ENCODE results near the gene CLHC1.
"Not testable (repeated sequence)": the region's sequence is repeated elsewhere in the genome, so short reads cannot be mapped to it uniquely, and the experiment has no call there.

Gene CLHC1

DNA sequence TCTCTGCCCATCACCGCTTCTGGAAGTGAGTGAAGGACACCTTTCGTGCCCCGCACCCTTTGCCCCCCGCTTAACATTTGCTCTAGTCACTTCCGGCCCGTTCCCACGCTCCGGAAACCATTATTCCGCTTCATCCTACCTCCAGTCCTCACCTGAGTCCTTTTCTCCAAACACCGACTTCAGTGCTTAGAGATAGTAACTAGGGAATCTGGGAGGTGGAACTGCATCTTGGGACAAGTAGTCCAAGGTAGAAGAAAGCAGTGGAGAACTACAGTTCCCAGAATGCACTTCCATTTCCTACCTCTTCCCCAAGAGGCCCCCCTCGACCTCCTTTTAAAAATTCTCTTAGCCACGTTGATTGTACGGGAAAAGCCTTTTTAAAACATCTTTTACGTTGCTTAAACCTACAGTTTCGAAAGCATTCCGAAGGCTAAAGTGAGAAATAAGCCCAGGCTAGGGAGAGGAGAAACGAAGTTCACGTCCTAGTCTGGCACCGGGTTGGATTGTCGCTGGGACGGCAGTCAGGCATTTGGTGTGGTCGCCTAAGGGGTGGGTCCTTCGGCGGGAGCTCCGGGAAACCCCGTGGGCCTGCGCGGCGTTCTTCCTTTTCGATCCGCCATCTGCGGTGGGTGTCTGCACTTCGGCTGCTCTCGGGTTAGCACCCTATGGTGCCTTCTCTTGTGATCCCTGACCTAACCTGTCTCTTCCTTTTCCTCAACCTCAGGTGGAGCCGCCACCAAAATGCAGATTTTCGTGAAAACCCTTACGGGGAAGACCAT is at the start of gene CLHC1, which contains the start of gene RPS27A:
CLHC1 (minus strand) TSS at position 210 of the 779 bp plus-strand sequence. CDS start 9,882 bp downstream, outside the sequence.
RPS27A (plus strand) TSS at position 605 of the 779 bp plus-strand sequence; CDS start at position 742, 137 bp downstream.
- Histone ChIP-seq H3K36me3 (ENCODE audit: insufficient read depth, low read length) (peaks cover 25% of the 10 kb centered on the region), H3K4me1 (ENCODE audit: insufficient read depth, low read length) (no peaks in the 10 kb centered on the region), H3K9ac (ENCODE audit: low read depth, low read length) (peak within 1 kb of the TSS; percentile 95), H3K9me3 (ENCODE audit: control insufficient read depth, insufficient read depth, low read length) (no peaks in the 10 kb centered on the region)

DNA sequence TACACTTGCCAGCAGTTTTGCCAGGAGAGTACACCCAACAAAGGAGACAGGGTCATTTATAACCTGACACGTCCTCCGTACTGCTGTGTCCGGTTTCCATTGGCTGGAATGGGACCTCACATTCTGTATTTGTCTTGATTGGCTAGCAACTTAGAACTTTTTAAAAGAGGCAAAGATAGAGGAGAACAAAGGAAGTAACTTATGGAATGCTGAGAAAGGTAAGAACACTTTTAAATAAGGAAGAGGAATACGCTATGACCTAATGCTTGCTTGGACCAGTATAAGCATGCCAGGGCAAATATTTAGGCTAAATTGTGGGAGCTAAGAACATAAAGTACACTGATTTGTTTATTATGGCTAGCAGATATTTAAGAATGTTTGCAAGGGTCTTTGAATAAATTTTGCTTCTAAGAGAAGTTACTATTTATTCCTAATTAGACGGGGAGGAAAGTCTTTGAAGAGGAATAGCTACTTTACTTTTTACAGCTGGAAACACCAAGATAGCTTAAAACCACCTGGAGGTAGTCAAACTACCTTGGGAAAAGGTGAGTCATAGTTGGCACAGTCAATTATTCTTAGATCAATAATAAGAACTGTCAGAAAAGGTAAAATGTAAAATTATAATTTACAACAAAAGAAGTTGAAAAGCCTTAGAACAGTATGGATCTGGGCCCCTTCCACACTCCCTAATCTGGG is 48.9 kb upstream of the CLHC1 start:
- not testable (repeated sequence) for H3K36me3 ChIP-seq (ENCODE audit: insufficient read depth, low read length); H3K4me1 ChIP-seq (ENCODE audit: insufficient read depth, low read length); H3K9me3 ChIP-seq (ENCODE audit: control insufficient read depth, insufficient read depth, low read length)
- H3K9ac ChIP-seq (ENCODE audit: low read depth, low read length), result peak overlapping the region; percentile 78

DNA sequence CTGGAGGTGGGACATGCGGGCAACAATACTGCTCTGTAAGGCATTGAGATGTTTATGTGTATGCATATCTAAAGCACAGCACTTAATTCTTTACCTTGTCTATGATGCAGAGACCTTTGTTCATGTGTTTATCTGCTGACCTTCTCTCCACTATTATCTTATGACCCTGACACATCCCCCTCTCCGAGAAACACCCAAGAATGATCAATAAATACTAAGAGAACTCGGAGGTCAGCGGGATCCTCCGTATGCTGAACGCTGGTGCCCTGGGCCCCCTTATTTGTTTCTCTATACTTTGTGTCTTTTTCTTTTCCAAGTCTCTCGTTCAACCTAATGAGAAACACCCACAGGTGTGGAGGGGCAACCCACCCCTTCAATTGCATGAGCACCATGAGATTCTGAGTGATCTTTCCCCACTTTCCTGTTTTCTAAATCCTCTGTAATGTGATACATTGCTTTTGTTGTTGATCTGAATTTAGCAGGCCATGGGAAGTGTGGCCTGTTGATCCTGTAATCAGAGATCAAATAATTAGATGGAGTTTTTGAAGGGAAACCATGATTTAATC is 47.8 kb upstream of the CLHC1 start:
- not testable (repeated sequence) for H3K9me3 ChIP-seq (ENCODE audit: control insufficient read depth, insufficient read depth, low read length); H3K36me3 ChIP-seq (ENCODE audit: insufficient read depth, low read length); H3K4me1 ChIP-seq (ENCODE audit: insufficient read depth, low read length)
- peak overlapping the region; percentile 42 for H3K9ac ChIP-seq (ENCODE audit: low read depth, low read length)

DNA sequence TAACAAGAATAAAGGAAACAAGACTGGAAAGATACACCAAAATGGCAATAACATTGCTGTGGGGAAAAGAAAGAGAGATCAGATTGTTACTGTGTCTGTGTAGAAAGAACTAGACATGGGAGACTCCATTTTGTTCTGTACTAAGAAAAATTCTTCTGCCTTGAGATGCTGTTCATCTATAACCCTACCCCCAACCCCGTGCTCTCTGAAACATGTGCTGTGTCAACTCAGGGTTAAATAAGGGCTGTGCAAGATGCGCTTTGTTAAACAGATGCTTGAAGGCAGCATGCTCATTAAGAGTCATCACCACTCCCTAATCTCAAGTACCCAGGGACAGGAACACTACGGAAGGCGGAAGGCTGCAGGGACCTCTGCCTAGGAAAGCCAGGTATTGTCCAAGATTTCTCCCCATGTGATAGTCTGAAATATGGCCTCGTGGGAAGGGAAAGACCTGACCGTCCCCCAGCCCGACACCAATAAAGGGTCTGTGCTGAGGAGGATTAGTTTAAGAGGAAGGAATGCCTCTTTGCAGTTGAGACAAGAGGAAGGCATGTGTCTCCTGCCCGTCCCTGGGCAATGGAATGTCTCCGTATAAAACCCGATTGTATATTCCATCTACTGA is 47.2 kb upstream of the CLHC1 start:
- H3K36me3 ChIP-seq (ENCODE audit: insufficient read depth, low read length); H3K4me1 ChIP-seq (ENCODE audit: insufficient read depth, low read length); H3K9me3 ChIP-seq (ENCODE audit: control insufficient read depth, insufficient read depth, low read length): not testable (repeated sequence)
- H3K9ac ChIP-seq (ENCODE audit: low read depth, low read length), result peak overlapping the region; percentile 42

DNA sequence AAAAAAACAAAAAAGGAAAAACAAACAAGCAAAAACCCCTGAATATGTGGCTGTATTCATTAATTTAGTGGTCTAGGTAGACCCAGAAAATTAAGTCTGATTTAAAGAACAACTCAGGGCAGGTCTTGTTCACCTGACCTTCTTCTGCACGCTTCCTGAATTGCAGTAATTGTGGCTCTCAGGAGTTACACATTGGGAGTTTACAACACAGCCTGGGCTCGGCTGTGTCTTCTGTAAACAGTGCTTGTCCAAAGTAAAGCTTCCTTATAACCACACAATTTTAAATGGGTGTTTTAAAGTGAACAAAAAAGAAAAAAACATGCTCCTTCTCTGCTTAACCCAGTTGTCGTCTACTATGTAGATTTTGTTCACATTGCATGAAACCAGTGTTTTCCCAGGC is 45.2 kb upstream of the CLHC1 start:
- H3K9ac ChIP-seq (ENCODE audit: low read depth, low read length), result no peak overlapping the region
- H3K4me1 ChIP-seq (ENCODE audit: insufficient read depth, low read length), result peaks cover 9% of the 10 kb centered on the region
- no peaks in the 10 kb centered on the region; the same call in 1 of the 2 replicates for H3K36me3 ChIP-seq (ENCODE audit: insufficient read depth, low read length)
- H3K9me3 ChIP-seq (ENCODE audit: control insufficient read depth, insufficient read depth, low read length), result no peaks in the 10 kb centered on the region

DNA sequence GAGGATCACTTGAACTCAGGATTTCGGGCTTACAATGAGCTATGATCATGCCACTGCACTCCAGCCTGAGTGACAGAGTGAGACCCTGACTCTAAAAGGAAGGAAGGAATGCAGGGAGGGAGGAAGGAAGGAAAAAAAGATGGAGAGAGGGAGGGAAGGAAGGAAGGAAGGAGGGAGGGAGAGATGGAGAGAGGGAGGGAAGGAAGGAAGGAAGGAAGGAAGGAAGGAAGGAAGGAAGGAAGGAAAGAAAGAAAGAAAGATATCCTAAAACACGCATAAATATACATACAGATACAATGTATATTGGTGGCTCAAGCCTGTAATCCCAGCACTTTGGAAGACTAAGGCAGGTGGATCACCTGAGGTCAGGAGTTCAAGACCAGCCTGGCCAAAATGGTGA is 42.3 kb upstream of the CLHC1 start:
- not testable (repeated sequence) for H3K4me1 ChIP-seq (ENCODE audit: insufficient read depth, low read length); H3K36me3 ChIP-seq (ENCODE audit: insufficient read depth, low read length); H3K9ac ChIP-seq (ENCODE audit: low read depth, low read length); H3K9me3 ChIP-seq (ENCODE audit: control insufficient read depth, insufficient read depth, low read length)

DNA sequence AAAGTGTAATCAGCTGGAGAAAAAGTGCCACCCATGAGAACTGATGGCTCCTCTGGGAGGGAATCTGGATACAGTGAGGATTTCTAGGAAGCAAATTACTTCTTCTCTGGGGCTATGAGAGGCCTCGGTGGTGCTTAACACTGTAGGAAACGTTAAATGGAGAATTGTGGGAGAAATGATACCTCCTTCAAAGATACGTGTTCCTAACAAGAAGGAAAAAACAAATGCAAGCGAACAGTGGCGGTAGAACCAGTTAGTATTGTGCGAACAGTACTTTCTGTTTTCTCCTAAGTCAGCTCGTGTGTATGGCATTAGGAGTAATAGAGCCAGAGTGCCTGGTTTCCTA is 37.5 kb upstream of the CLHC1 start:
- Histone ChIP-seq H3K9ac (ENCODE audit: low read depth, low read length) (peak overlapping the region; percentile 80), H3K9me3 (ENCODE audit: control insufficient read depth, insufficient read depth, low read length) (no peaks in the 10 kb centered on the region), H3K36me3 (ENCODE audit: insufficient read depth, low read length) (no peaks in the 10 kb centered on the region), H3K4me1 (ENCODE audit: insufficient read depth, low read length) (no peaks in the 10 kb centered on the region)

DNA sequence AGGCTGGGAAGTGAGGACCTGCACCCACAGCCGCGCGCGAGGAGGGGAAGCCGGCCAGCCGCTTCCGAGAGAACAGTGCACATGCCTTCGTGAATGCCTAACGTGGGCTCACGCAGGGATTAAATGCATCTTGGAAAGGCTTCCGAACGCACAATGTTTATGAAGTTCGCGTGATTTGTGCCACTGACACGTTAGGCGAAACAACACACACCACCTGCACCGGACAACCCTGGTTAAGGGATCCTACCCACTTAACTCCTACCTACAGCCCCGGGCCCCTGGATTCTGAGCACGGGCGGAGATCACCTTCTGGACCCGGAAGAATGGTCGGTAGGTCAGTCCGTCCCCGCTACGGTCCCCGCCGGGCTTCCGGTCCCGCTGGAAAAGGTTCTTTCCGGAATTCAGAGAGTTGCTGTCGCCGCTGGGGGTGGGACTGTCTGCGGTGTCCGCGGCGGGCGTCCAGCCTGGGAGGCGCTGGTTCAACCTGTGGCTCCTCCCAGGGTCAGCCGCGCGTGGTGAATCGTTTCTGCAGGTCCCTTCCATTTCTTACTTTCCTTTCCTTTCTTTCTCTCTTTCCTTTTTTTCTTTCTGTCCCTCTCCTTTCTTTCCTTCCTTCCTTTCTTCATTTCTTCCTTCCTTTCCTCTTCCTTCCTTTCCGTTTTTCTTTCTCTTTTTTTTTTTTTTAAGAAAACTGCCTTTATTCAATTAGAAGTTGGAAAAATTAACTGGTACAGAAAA is 37.0 kb upstream of the CLHC1 start, which contains the start of gene MTIF2:
MTIF2 (minus strand) TSS at position 325 of the 738 bp plus-strand sequence. CDS start 5,373 bp downstream, outside the sequence.
- H3K36me3 ChIP-seq (ENCODE audit: insufficient read depth, low read length), result peaks cover 3% of the 10 kb centered on the region
- no peaks in the 10 kb centered on the region for H3K9me3 ChIP-seq (ENCODE audit: control insufficient read depth, insufficient read depth, low read length)
- no peaks in the 10 kb centered on the region for H3K4me1 ChIP-seq (ENCODE audit: insufficient read depth, low read length)
- H3K9ac ChIP-seq (ENCODE audit: low read depth, low read length), result peak within 1 kb of the TSS; percentile 80

DNA sequence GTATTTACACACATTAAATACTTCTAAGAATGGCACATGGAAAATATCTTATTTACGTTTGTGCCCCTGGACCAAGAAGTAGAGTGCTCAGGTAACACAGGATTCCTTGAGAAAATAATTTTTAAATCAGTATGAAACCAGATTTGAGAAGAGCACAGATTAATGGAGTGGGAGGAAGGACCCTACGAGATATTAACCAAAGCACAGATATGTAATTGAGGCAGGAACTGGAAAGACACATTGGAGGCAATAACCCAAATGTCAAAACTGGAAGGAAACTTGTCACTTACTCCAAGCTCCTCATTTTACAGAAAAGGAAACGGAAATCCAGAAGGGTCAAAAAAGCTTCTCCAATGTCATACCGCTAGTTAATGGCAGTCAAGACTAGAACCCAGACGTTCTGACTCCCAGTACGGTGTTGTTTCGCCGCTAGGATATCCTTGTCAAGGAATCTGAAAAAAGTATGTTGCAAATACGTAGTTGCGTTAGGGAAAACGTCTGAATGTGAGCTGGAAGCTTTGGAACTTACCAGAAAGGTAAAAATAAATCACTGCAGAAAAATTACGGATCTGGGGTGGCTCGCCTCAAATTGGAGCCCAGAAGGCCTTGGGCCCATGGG is 36.3 kb upstream of the CLHC1 start:
- Histone ChIP-seq H3K9me3 (ENCODE audit: control insufficient read depth, insufficient read depth, low read length) (no peaks in the 10 kb centered on the region), H3K9ac (ENCODE audit: low read depth, low read length) (peak overlapping the region; percentile 80), H3K4me1 (ENCODE audit: insufficient read depth, low read length) (no peaks in the 10 kb centered on the region), H3K36me3 (ENCODE audit: insufficient read depth, low read length) (peaks cover 5% of the 10 kb centered on the region)

DNA sequence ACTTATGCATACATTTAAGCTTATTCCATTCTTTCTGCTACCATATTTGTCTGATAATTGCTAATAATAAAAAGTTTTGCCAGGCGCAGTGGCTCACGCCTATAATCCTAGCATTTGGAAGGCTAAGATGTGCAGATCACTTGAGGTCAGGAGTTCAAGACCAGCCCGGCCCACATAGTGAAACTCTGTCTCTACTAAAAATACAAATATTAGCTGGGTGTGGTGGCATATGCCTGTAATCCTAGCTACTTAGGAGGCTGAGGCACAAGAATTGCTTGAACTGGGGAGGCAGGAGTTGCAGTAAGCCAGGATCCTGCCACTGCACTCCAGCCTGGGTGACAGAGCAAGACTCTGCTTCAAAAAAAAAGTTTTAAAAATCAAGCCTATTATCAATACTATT is 27.5 kb upstream of the CLHC1 start:
- H3K36me3 ChIP-seq (ENCODE audit: insufficient read depth, low read length); H3K4me1 ChIP-seq (ENCODE audit: insufficient read depth, low read length); H3K9ac ChIP-seq (ENCODE audit: low read depth, low read length); H3K9me3 ChIP-seq (ENCODE audit: control insufficient read depth, insufficient read depth, low read length): not testable (repeated sequence)

DNA sequence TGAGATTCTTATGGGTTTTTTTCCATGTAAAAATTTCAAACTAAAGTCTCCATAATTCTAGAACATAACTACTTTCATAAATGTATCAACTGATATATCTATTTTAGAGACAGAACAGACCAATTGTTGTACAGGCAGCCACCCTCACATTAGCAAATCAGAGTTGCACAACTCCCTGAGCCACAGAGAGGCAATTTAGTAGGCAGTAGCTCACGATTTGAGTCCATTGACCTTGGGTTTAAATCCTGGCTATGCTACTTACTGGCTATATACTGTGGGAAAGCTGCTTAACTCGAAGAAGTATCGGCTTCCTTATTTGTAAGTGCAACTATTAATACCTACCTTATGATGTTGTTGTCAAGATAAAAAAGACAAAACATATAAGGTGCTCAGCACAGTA is 20.7 kb upstream of the CLHC1 start:
- H3K9me3 ChIP-seq (ENCODE audit: control insufficient read depth, insufficient read depth, low read length), result no peaks in the 10 kb centered on the region
- H3K36me3 ChIP-seq (ENCODE audit: insufficient read depth, low read length), result peaks cover 8% of the 10 kb centered on the region; the same call in 1 of the 2 replicates
- H3K4me1 ChIP-seq (ENCODE audit: insufficient read depth, low read length), result no peaks in the 10 kb centered on the region
- H3K9ac ChIP-seq (ENCODE audit: low read depth, low read length), result no peak overlapping the region

DNA sequence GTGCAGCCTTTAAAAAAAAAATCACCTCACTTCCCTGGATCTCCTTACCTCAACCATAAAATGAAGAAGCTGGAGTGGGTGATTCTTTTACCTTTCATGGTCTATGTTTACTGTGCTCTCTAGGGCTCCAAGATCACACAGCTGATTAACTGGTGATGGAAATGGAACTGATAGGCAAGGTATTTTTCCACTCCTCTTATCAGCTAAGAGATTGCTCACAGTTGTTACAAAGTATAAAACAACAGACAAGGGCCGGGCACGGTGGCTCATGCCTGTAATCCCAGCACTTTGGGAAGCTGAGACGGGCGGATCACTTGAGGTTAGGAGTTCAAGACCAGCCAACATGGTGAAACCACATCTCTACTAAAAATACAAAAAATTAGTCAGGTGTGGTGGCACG is 14.9 kb upstream of the CLHC1 start:
- peaks cover 18% of the 10 kb centered on the region for H3K36me3 ChIP-seq (ENCODE audit: insufficient read depth, low read length)
- no peak overlapping the region for H3K9ac ChIP-seq (ENCODE audit: low read depth, low read length)
- no peaks in the 10 kb centered on the region for H3K9me3 ChIP-seq (ENCODE audit: control insufficient read depth, insufficient read depth, low read length)
- no peaks in the 10 kb centered on the region for H3K4me1 ChIP-seq (ENCODE audit: insufficient read depth, low read length)

DNA sequence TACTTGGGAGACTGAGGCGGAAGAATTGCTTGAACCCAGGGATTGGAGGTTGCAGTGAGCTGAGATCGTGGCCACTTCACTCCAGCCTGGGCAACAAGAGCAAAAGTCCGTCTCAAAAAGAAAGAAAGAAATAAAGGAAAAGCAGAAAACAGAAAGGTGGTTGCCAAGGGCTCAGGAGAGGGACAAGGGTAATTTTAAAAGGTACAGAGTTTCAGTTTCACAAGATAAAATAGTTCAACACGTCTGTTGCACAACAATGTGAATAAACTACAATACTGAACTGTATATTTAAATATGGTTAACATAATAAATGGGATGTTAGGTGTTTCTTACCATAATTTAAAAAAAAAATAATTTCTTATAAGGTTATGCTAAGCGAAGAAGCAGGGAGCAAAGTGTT is 13.3 kb upstream of the CLHC1 start:
- H3K4me1 ChIP-seq (ENCODE audit: insufficient read depth, low read length), result no peaks in the 10 kb centered on the region
- no peaks in the 10 kb centered on the region for H3K9me3 ChIP-seq (ENCODE audit: control insufficient read depth, insufficient read depth, low read length)
- H3K36me3 ChIP-seq (ENCODE audit: insufficient read depth, low read length), result peaks cover 18% of the 10 kb centered on the region
- no peak overlapping the region for H3K9ac ChIP-seq (ENCODE audit: low read depth, low read length)

DNA sequence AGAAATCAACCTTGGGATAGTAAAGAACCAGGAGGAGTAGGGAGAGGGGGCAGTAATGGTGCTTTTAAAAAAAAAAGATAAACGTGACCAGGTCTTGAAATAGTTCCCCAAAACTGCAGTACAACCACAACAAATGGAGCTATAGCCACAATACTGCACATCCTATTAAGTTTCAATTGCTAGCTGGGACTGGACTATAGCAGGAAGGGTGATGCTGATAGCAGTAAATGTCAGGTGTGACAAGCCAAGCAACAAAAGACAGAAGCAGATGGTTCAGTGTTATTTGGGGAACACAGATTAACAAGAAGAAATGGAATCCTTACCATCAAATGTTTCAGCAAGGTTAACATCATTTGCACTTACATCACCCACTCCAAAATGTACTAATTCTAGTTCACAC is 10.5 kb upstream of the CLHC1 start:
- Histone ChIP-seq H3K4me1 (ENCODE audit: insufficient read depth, low read length) (no peaks in the 10 kb centered on the region), H3K9ac (ENCODE audit: low read depth, low read length) (no peak overlapping the region), H3K36me3 (ENCODE audit: insufficient read depth, low read length) (peaks cover 11% of the 10 kb centered on the region), H3K9me3 (ENCODE audit: control insufficient read depth, insufficient read depth, low read length) (no peaks in the 10 kb centered on the region)

Data from ES-I3 (cell line).